Measurements from ENCODE around the gene C19orf25. TPM values are rescaled to one million over a fixed set of nuclear protein-coding genes. Genes with fewer than 3 reads are reported as not detected.
A peak's percentile ranks its signal among the peaks of the same experiment; 100 is the strongest.
"Not testable (repeated sequence)": the region's sequence is repeated elsewhere in the genome, so short reads cannot be mapped to it uniquely, and the experiment has no call there.

Gene C19orf25
- total and polyA plus RNA-seq, 5 donors from 2014 or later = 33.4 to 64.0 (median 52.5) TPM

- peaks cover 5% of the 10 kb centered on the region for H3K4me1 ChIP-seq (ENCODE audit: control insufficient read depth, insufficient read depth, low read length, poor library complexity, severe bottlenecking)
- H3K27ac Mint-ChIP-seq = no peak overlapping the region
- H3K4me3 ChIP-seq (ENCODE audit: low read depth, low read length) = no peak overlapping the region
- no peaks in the 10 kb centered on the region for H3K9me3 Mint-ChIP-seq
- no peak for DNase-seq
- H3K27me3 Mint-ChIP-seq = peaks cover 11% of the 10 kb centered on the region
- no peaks in the 10 kb centered on the region for H3K36me3 ChIP-seq (ENCODE audit: control insufficient read depth, insufficient read depth, low read length)
- H3K36me3 Mint-ChIP-seq = no peaks in the 10 kb centered on the region
- H3K4me3 Mint-ChIP-seq = no peak overlapping the region
- no peak overlapping the region for H3K27ac ChIP-seq (ENCODE audit: insufficient read depth, low read length, poor library complexity, severe bottlenecking)
- peaks cover 0 to 9% (median 6%) of the 10 kb centered on the region in 4 donors for H3K4me1 Mint-ChIP-seq
- no peaks in the 10 kb centered on the region for H3K9me3 ChIP-seq (ENCODE audit: control insufficient read depth in 2 of 2, low read length in 2 of 2)
- no peaks in the 10 kb centered on the region for H3K27me3 ChIP-seq (ENCODE audit: control insufficient read depth, insufficient read depth, low read length)
- ATAC-seq (ENCODE audit: low read depth in 2 of 2) = no peak
Observed at GRCh38 chr19:1483979-1484428, 5.0 kb upstream of the C19orf25 start.

GRCh38 chr19:1483131-1483978 lies 4.3 kb upstream of the C19orf25 start:
- H3K4me3 Mint-ChIP-seq = peak overlapping the region in 1 of 4 donors; percentile 32
- no peak overlapping the region for H3K4me3 ChIP-seq (ENCODE audit: low read depth, low read length)

GRCh38 chr19:1482361-1483130 lies 3.5 kb upstream of the C19orf25 start:
- Histone ChIP-seq H3K4me1 (ENCODE audit: control insufficient read depth, insufficient read depth, low read length, poor library complexity, severe bottlenecking) (peaks cover 17% of the 10 kb centered on the region), H3K36me3 (ENCODE audit: control insufficient read depth, insufficient read depth, low read length) (no peaks in the 10 kb centered on the region), H3K4me3 (ENCODE audit: low read depth, low read length) (no peak overlapping the region), H3K27ac (ENCODE audit: insufficient read depth, low read length, poor library complexity, severe bottlenecking) (no peak overlapping the region), H3K9me3 (ENCODE audit: control insufficient read depth in 2 of 2, low read length in 2 of 2) (no peaks in the 10 kb centered on the region), H3K27me3 (ENCODE audit: control insufficient read depth, insufficient read depth, low read length) (no peaks in the 10 kb centered on the region)
- no peak for ATAC-seq (ENCODE audit: low read depth in 2 of 2)
- Mint-ChIP-seq H3K4me3 (peak overlapping the region in 2 of 4 donors; percentile 32 to 54), H3K4me1 (peaks cover 0 to 15% (median 7%) of the 10 kb centered on the region in 4 donors), H3K36me3 (no peaks in the 10 kb centered on the region), H3K27ac (peak overlapping the region in 1 of 3 donors; percentile 69), H3K27me3 (peaks cover 13% of the 10 kb centered on the region), H3K9me3 (no peaks in the 10 kb centered on the region)
- no peak for DNase-seq

More at GRCh38 chr19:1483131-1483978, 4.3 kb upstream of the C19orf25 start:
- no peaks in the 10 kb centered on the region for H3K36me3 ChIP-seq (ENCODE audit: control insufficient read depth, insufficient read depth, low read length)
- H3K9me3 ChIP-seq (ENCODE audit: control insufficient read depth in 2 of 2, low read length in 2 of 2) = no peaks in the 10 kb centered on the region
- H3K27me3 Mint-ChIP-seq = peaks cover 13% of the 10 kb centered on the region
- no peaks in the 10 kb centered on the region for H3K36me3 Mint-ChIP-seq
- DNase-seq = no peak
- peaks cover 9% of the 10 kb centered on the region for H3K4me1 ChIP-seq (ENCODE audit: control insufficient read depth, insufficient read depth, low read length, poor library complexity, severe bottlenecking)
- H3K4me1 Mint-ChIP-seq = peaks cover 0 to 11% (median 7%) of the 10 kb centered on the region in 4 donors
- no peaks in the 10 kb centered on the region for H3K9me3 Mint-ChIP-seq
- no peak overlapping the region for H3K27ac Mint-ChIP-seq
- no peak for ATAC-seq (ENCODE audit: low read depth in 2 of 2)
- H3K27me3 ChIP-seq (ENCODE audit: control insufficient read depth, insufficient read depth, low read length) = no peaks in the 10 kb centered on the region
- H3K27ac ChIP-seq (ENCODE audit: insufficient read depth, low read length, poor library complexity, severe bottlenecking) = no peak overlapping the region

GRCh38 chr19:1481893-1482360 lies 2.9 kb upstream of the C19orf25 start:
- Histone ChIP-seq H3K27me3 (ENCODE audit: control insufficient read depth, insufficient read depth, low read length) (no peaks in the 10 kb centered on the region), H3K4me3 (ENCODE audit: low read depth, low read length) (no peak overlapping the region), H3K36me3 (ENCODE audit: control insufficient read depth, insufficient read depth, low read length) (no peaks in the 10 kb centered on the region), H3K4me1 (ENCODE audit: control insufficient read depth, insufficient read depth, low read length, poor library complexity, severe bottlenecking) (peaks cover 20% of the 10 kb centered on the region), H3K9me3 (ENCODE audit: control insufficient read depth in 2 of 2, low read length in 2 of 2) (no peaks in the 10 kb centered on the region), H3K27ac (ENCODE audit: insufficient read depth, low read length, poor library complexity, severe bottlenecking) (no peak overlapping the region)
- DNase-seq (no peak), ATAC-seq (ENCODE audit: low read depth in 2 of 2) (no peak)
- H3K9me3 Mint-ChIP-seq = no peaks in the 10 kb centered on the region
- H3K27me3 Mint-ChIP-seq = peaks cover 13% of the 10 kb centered on the region
- H3K27ac Mint-ChIP-seq = no peak overlapping the region
- no peak overlapping the region for H3K4me3 Mint-ChIP-seq
- peaks cover 4 to 21% (median 11%) of the 10 kb centered on the region in 4 donors for H3K4me1 Mint-ChIP-seq
- H3K36me3 Mint-ChIP-seq = no peaks in the 10 kb centered on the region

GRCh38 chr19:1481224-1481892 lies 2.3 kb upstream of the C19orf25 start:
- no peaks in the 10 kb centered on the region for H3K27me3 ChIP-seq (ENCODE audit: control insufficient read depth, insufficient read depth, low read length)
- DNase-seq (no peak), ATAC-seq (ENCODE audit: low read depth in 2 of 2) (no peak)
- Mint-ChIP-seq H3K9me3 (no peaks in the 10 kb centered on the region), H3K27me3 (peaks cover 13% of the 10 kb centered on the region), H3K27ac (no peak overlapping the region), H3K4me3 (no peak overlapping the region), H3K36me3 (no peaks in the 10 kb centered on the region), H3K4me1 (peaks cover 4 to 27% (median 11%) of the 10 kb centered on the region in 4 donors)
- no peaks in the 10 kb centered on the region for H3K9me3 ChIP-seq (ENCODE audit: control insufficient read depth in 2 of 2, low read length in 2 of 2)
- H3K36me3 ChIP-seq (ENCODE audit: control insufficient read depth, insufficient read depth, low read length) = peaks cover 3% of the 10 kb centered on the region
- no peak overlapping the region for H3K27ac ChIP-seq (ENCODE audit: insufficient read depth, low read length, poor library complexity, severe bottlenecking)
- H3K4me1 ChIP-seq (ENCODE audit: control insufficient read depth, insufficient read depth, low read length, poor library complexity, severe bottlenecking) = peaks cover 20% of the 10 kb centered on the region
- H3K4me3 ChIP-seq (ENCODE audit: low read depth, low read length) = no peak overlapping the region

- H3K36me3 ChIP-seq (ENCODE audit: control insufficient read depth, insufficient read depth, low read length); H3K27me3 ChIP-seq (ENCODE audit: control insufficient read depth, insufficient read depth, low read length); H3K27ac ChIP-seq (ENCODE audit: insufficient read depth, low read length, poor library complexity, severe bottlenecking); H3K4me3 ChIP-seq (ENCODE audit: low read depth, low read length); H3K9me3 Mint-ChIP-seq; ATAC-seq (ENCODE audit: low read depth in 2 of 2); H3K9me3 ChIP-seq (ENCODE audit: control insufficient read depth in 2 of 2, low read length in 2 of 2); H3K36me3 Mint-ChIP-seq; DNase-seq: not testable (repeated sequence)
- H3K4me1 ChIP-seq (ENCODE audit: control insufficient read depth, insufficient read depth, low read length, poor library complexity, severe bottlenecking) = peaks cover 20% of the 10 kb centered on the region
- H3K4me3 Mint-ChIP-seq = peak overlapping the region; percentile 47 to 71 (median 65)
- H3K27me3 Mint-ChIP-seq = peaks cover 13% of the 10 kb centered on the region
- peak overlapping the region in 2 of 3 donors; percentile 43 to 65 for H3K27ac Mint-ChIP-seq
- peaks cover 4 to 38% (median 12%) of the 10 kb centered on the region in 4 donors for H3K4me1 Mint-ChIP-seq
Observed at GRCh38 chr19:1477056-1477455, 2.0 kb downstream of the C19orf25 start.

GRCh38 chr19:1475751-1476437 lies 3.1 kb downstream of the C19orf25 start:
- no peak overlapping the region for H3K27ac Mint-ChIP-seq
- H3K4me3 Mint-ChIP-seq = peak overlapping the region in 1 of 4 donors; percentile 9
- H3K4me1 Mint-ChIP-seq = peaks cover 4 to 47% (median 12%) of the 10 kb centered on the region in 4 donors

More at GRCh38 chr19:1475751-1476437, 3.1 kb downstream of the C19orf25 start:
- DNase-seq (no peak), ATAC-seq (ENCODE audit: low read depth in 2 of 2) (no peak)
- H3K9me3 Mint-ChIP-seq = peaks cover 0 to 2% (median 0%) of the 10 kb centered on the region in 7 donors
- peaks cover 13% of the 10 kb centered on the region for H3K27me3 Mint-ChIP-seq
- Histone ChIP-seq H3K9me3 (ENCODE audit: control insufficient read depth in 2 of 2, low read length in 2 of 2) (no peaks in the 10 kb centered on the region), H3K27me3 (ENCODE audit: control insufficient read depth, insufficient read depth, low read length) (no peaks in the 10 kb centered on the region), H3K4me3 (ENCODE audit: low read depth, low read length) (no peak overlapping the region), H3K4me1 (ENCODE audit: control insufficient read depth, insufficient read depth, low read length, poor library complexity, severe bottlenecking) (peaks cover 30% of the 10 kb centered on the region), H3K27ac (ENCODE audit: insufficient read depth, low read length, poor library complexity, severe bottlenecking) (no peak overlapping the region), H3K36me3 (ENCODE audit: control insufficient read depth, insufficient read depth, low read length) (peaks cover 5% of the 10 kb centered on the region)
- H3K36me3 Mint-ChIP-seq = no peaks in the 10 kb centered on the region
